GM12878 (cell line): ENCODE results near the gene PRPF6. TPM values are rescaled to one million over a fixed set of nuclear protein-coding genes. Genes with fewer than 3 reads are reported as not detected.

Experiments used
- ATAC-seq: fragments of 200-7000 bp; cut with Tn5 transposase; 3 replicates; pipeline ENCODE4 v1.9.1; 2020; ENCODE audit warnings: mild to moderate bottlenecking, moderate library complexity
- BruUV-seq: library from RNA; stranded (reverse); fragments of 400-500 nt; replicated peaks from 2 replicates; lab custom pipeline; 2021; lab: Mats Ljungman, UMichigan
- CTCF ChIA-PET: fragments of 300-600 bp; sonication (Branson Sonifier 250); formaldehyde crosslinking; extraction: SDS; loops from one replicate; lab custom pipeline; 2021; ENCODE audit warnings: inconsistent platforms; lab: Yijun Ruan, JAX
- POLR2A ChIA-PET: fragments of 350-600 bp; formaldehyde crosslinking; extraction: SDS; loops from one replicate; lab custom pipeline; 2021; ENCODE audit warnings: inconsistent platforms; lab: Charles Lee
- RAD21 ChIA-PET: fragments of 300-600 bp; sonication (Branson Sonifier 250); formaldehyde crosslinking; loops from one replicate; lab custom pipeline; 2023; ENCODE audit warnings: antibody characterized with exemption; ENCODE audit not compliant: unreplicated experiment; lab: Charles Lee
- SMC1A ChIA-PET: fragments of 300-600 bp; sonication (Branson Sonifier 250); formaldehyde crosslinking; loops from one replicate; lab custom pipeline; 2023; ENCODE audit not compliant: unreplicated experiment, uncharacterized antibody; lab: Charles Lee
- DNase-seq: peaks from one replicate; pipeline ENCODE4 v3.0.0-alpha.2; 2011; ENCODE audit warnings: low read depth, low spot score
- FAIRE-seq: peaks from 3 replicates; lab custom pipeline; 2011; peaks lifted over from hg19 to GRCh38; lab: Jason Lieb, UNC
- H2AFZ ChIP-seq: 2 replicates; pipeline ENCODE4 v1.6.0; 2011; ENCODE audit warnings: low read depth, low read length, control low read depth; ENCODE audit not compliant: control insufficient read depth
- H3K27ac ChIP-seq: 2 replicates; pipeline ENCODE4 v1.5.1; 2011; ENCODE audit warnings: control low read depth; ENCODE audit not compliant: control insufficient read depth, insufficient read depth
- H3K27me3 ChIP-seq, 2 experiments: replicated peaks in 1 of 2; 2 replicates each; pipeline versions ENCODE4 v1.6.0 to v1.6.1; 2011; ENCODE audit warnings: low read length in 1 of 2; ENCODE audit not compliant: control insufficient read depth in 2 of 2, insufficient read depth in 2 of 2
- H3K36me3 ChIP-seq, 2 experiments: 2 replicates each; pipeline ENCODE4 v1.5.1; 2011; ENCODE audit warnings: low read length in 1 of 2; ENCODE audit not compliant: control insufficient read depth in 2 of 2, insufficient read depth in 2 of 2
- H3K4me1 ChIP-seq: 2 replicates; pipeline ENCODE4 v1.6.1; 2011; ENCODE audit warnings: mild to moderate bottlenecking, low read length, moderate library complexity, mixed read lengths; ENCODE audit not compliant: control insufficient read depth, insufficient read depth
- H3K4me2 ChIP-seq: 2 replicates; pipeline ENCODE4 v1.6.0; 2011; ENCODE audit warnings: control low read depth; ENCODE audit not compliant: control insufficient read depth, insufficient read depth
- H3K4me3 ChIP-seq: fragments of 200-600 bp; sonication (generic); 2 replicates; pipeline ENCODE4 v1.5.1; 2016
- H3K79me2 ChIP-seq: 2 replicates; pipeline ENCODE4 v1.6.0; 2011; ENCODE audit warnings: low read length; ENCODE audit not compliant: control insufficient read depth, insufficient read depth
- H3K9ac ChIP-seq: 2 replicates; pipeline ENCODE4 v1.8.0; 2011; ENCODE audit warnings: low read length, control low read depth, mixed read lengths; ENCODE audit not compliant: control insufficient read depth, insufficient read depth
- H3K9me3 ChIP-seq: replicated peaks from 3 replicates; pipeline ENCODE4 v1.5.1; 2011; ENCODE audit warnings: mild to moderate bottlenecking, low read length; ENCODE audit not compliant: control insufficient read depth, insufficient read depth
- H4K20me1 ChIP-seq: 2 replicates; pipeline ENCODE4 v1.6.0; 2011; ENCODE audit not compliant: control insufficient read depth, insufficient read depth
- CHD2 ChIP-seq: IDR thresholded peaks from 2 replicates; pipeline ENCODE4 v1.6.1; 2011; ENCODE audit warnings: low read depth, low read length, improper control_type of control experiment, borderline replicate concordance
- CREM ChIP-seq: IDR thresholded peaks from 2 replicates; pipeline ENCODE4 v1.6.1; 2014; ENCODE audit warnings: antibody characterized with exemption, low read depth
- FOXK2 ChIP-seq: fragments of 450-650 bp; IDR thresholded peaks from 2 replicates; pipeline ENCODE4 v1.6.1; 2017; ENCODE audit warnings: mild to moderate bottlenecking, moderate library complexity
- NR2F1 ChIP-seq: fragments of 450-650 bp; conservative IDR thresholded peaks from 2 replicates; pipeline ENCODE4 v1.6.1; 2017; ENCODE audit warnings: mild to moderate bottlenecking
- RFX5 ChIP-seq: IDR thresholded peaks from 2 replicates; pipeline ENCODE4 v1.6.1; 2011; ENCODE audit warnings: low read depth, low read length, improper control_type of control experiment
- SMAD5 ChIP-seq: IDR thresholded peaks from 2 replicates; pipeline ENCODE4 v1.6.1; 2016; ENCODE audit warnings: antibody characterized with exemption, low read depth
- SMC3 ChIP-seq: IDR thresholded peaks from 2 replicates; pipeline ENCODE4 v1.6.1; 2011; ENCODE audit warnings: low read length, improper control_type of control experiment, borderline replicate concordance
- TCF12 ChIP-seq: IDR thresholded peaks from 2 replicates; pipeline ENCODE4 v1.6.1; 2011; ENCODE audit warnings: low read depth, mild to moderate bottlenecking, low read length
- ZSCAN29 ChIP-seq: fragments of 450-650 bp; IDR thresholded peaks from 2 replicates; pipeline ENCODE4 v1.6.1; 2017; ENCODE audit warnings: mild to moderate bottlenecking, moderate library complexity
- WGBS: methylation state at CpG from one replicate; pipeline ENCODE4 v1.1.6; 2016; ENCODE audit warnings: low lambda C conversion rate; ENCODE audit not compliant: insufficient replicate concordance, insufficient coverage; ENCODE audit errors: missing lambda C conversion rate; 5-methylcytosine and 5-hydroxymethylcytosine counted together
- in situ Hi-C: fragments of 300-500 bp; cut with MboI; formaldehyde crosslinking; loops from 9 replicates; pipeline ENCODE4 v1.14.3; 2018; ENCODE audit warnings: mixed read lengths
- intact Hi-C: fragments of 100-400 bp; cut with micrococcal nuclease; formaldehyde crosslinking; loops from one replicate; pipeline ENCODE4 v1.14.2; 2022; ENCODE audit not compliant: unreplicated experiment
- polyA plus RNA-seq, 11 experiments: library from polyadenylated mRNA; depleted of rRNA in 4 of 11; unstranded in 6 of 11; stranded (reverse) in 5 of 11; fragments of >200 nt; fragmentation: Nextera tagmentation in 4 of 11; fragmentation: Illumina TruSeq in 1 of 11; extraction: Ambion mirVana in 4 of 11; extraction: Trizol in 1 of 11; gene quantifications; 1 replicate in 1 of 11; 2 replicates in 10 of 11; pipeline versions ENCODE4 v1.2.1 to v1.2.3, GENCODE V29; 2011 to 2016; ENCODE audit warnings: inconsistent platforms in 2 of 11, missing spikeins in 2 of 11, low read depth in 1 of 11
- total RNA-seq, 4 experiments: library from RNA; depleted of rRNA in 3 of 4; stranded (reverse); fragments of >200 nt in 3 of 4; fragmentation: Illumina TruSeq in 1 of 4; extraction: Trizol in 1 of 4; gene quantifications; 2 replicates each; pipeline versions ENCODE4 v1.2.1 to v1.2.3, GENCODE V29; 2013 to 2021
- TF ChIP-seq, protein P1 (sequence below): fragments of 450-650 bp; IDR thresholded peaks from 2 replicates; pipeline ENCODE4 v1.6.1; 2017; ENCODE audit warnings: mild to moderate bottlenecking, moderate library complexity

PRPF6 gene
- total and polyA plus RNA-seq, 10 of the 15 experiments (the other 5 are each of a cell fraction or from before 2014, with no cell fraction given) = 5.0 to 102 (median 71.3) TPM

DNA sequence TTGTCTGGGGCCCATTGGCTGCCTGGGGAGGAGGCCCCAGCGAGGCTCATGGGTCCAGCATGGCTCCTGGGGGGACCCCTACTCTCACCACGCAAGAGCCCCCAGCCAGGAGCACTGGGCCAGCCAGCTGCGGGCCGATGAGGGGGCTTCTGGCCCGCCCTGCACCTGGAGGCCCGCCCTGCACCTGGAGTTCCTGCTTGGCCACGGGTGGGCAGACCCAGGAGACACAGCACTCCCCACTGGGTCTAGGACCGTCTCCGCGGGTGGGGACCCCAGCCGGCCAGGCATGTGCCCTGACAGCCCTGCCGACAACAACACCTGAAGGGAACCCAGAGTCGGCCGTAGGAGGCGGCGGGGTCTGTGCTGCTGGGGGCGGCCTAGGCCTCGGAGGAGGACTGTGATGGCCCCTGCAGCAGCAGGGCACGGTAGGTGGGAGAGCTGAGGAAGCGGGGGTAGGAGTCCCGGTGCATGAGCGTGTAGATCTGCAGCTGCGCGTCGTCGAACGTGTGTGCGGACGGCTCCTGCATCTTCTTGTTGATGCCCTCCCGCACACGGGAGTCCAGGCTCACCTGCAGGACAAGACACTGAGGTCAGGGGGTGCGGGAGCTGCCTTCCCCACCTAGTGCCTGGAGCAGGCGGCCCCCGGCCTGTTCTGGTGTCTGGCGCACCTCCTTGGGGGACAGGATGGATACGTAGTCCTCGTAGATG, 92.7 kb downstream of the PRPF6 start:
- TF ChIP-seq, protein P1, sequence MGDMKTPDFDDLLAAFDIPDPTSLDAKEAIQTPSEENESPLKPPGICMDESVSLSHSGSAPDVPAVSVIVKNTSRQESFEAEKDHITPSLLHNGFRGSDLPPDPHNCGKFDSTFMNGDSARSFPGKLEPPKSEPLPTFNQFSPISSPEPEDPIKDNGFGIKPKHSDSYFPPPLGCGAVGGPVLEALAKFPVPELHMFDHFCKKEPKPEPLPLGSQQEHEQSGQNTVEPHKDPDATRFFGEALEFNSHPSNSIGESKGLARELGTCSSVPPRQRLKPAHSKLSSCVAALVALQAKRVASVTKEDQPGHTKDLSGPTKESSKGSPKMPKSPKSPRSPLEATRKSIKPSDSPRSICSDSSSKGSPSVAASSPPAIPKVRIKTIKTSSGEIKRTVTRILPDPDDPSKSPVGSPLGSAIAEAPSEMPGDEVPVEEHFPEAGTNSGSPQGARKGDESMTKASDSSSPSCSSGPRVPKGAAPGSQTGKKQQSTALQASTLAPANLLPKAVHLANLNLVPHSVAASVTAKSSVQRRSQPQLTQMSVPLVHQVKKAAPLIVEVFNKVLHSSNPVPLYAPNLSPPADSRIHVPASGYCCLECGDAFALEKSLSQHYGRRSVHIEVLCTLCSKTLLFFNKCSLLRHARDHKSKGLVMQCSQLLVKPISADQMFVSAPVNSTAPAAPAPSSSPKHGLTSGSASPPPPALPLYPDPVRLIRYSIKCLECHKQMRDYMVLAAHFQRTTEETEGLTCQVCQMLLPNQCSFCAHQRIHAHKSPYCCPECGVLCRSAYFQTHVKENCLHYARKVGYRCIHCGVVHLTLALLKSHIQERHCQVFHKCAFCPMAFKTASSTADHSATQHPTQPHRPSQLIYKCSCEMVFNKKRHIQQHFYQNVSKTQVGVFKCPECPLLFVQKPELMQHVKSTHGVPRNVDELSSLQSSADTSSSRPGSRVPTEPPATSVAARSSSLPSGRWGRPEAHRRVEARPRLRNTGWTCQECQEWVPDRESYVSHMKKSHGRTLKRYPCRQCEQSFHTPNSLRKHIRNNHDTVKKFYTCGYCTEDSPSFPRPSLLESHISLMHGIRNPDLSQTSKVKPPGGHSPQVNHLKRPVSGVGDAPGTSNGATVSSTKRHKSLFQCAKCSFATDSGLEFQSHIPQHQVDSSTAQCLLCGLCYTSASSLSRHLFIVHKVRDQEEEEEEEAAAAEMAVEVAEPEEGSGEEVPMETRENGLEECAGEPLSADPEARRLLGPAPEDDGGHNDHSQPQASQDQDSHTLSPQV = no peak
- TF ChIP-seq RFX5 (no peak), CHD2 (no peak), ZSCAN29 (no peak), NR2F1 (no peak), SMC3 (no peak), FOXK2 (no peak), TCF12 (no peak), CREM (no peak), SMAD5 (no peak)
- TF ChIP-seq, all 136 proteins: peak for 0
- intact Hi-C loops (no loop called here), in situ Hi-C loops (no loop called here)
- no peaks in the 10 kb centered on the region for H4K20me1 ChIP-seq
- H3K9ac ChIP-seq = no peak overlapping the region
- peaks cover 15% of the 10 kb centered on the region; the same call in 1 of the 2 replicates for H3K4me1 ChIP-seq
- BruUV-seq = no TSS peak
- ChIA-PET POLR2A (interaction anchor here (2.4 kb wide), 1 partner anchor 11 kb away, joined by 6 read pairs; the partner anchor contains the start of gene TCEA2), RAD21 (no interaction called here), SMC1A (no interaction called here), CTCF (interaction anchor here (2.8 kb wide), 1 partner anchor 47 kb away, joined by 7 read pairs; no protein-coding TSS in a partner anchor)
- peaks cover 26% of the 10 kb centered on the region for H3K79me2 ChIP-seq
- peaks cover 3 to 22% of the 10 kb centered on the region in 2 experiments for H3K36me3 ChIP-seq
- H3K27ac ChIP-seq = no peak overlapping the region
- ATAC-seq = no peak
- 92% methylated on average over 36 of the region's 37 CpGs for WGBS
- no peak overlapping the region for H2AFZ ChIP-seq
- no peaks in the 10 kb centered on the region for H3K9me3 ChIP-seq
- no peak overlapping the region for H3K4me2 ChIP-seq
- no peak for FAIRE-seq
- H3K4me3 ChIP-seq = no peak overlapping the region
- no peak for DNase-seq
- no peaks in the 10 kb centered on the region for H3K27me3 ChIP-seq
